PFSK-1 (cell line): ENCODE data around the gene RGP1.

ENCODE experiments used
- FOXP2 ChIP-seq: optimal IDR thresholded peaks from 2 replicates; pipeline ENCODE3; 2011; ENCODE audit warnings: borderline replicate concordance, control low read depth, inconsistent platforms; ENCODE audit not compliant: insufficient read depth; ENCODE audit errors: extremely low read length, extremely low read depth
- POLR2AphosphoS5 ChIP-seq: IDR thresholded peaks from 2 replicates; pipeline ENCODE4 v1.6.1; 2012; ENCODE audit warnings: low read depth, mild to moderate bottlenecking, control low read depth, low read length, moderate library complexity
- REST ChIP-seq, 2 experiments: IDR thresholded peaks; 2 replicates each; pipeline versions ENCODE4 v1.6.1 to v1.8.0; 2011 to 2012; ENCODE audit warnings: low read depth in 2 of 2, low read length in 2 of 2, control low read depth in 1 of 2, inconsistent platforms in 1 of 2, mild to moderate bottlenecking in 1 of 2, moderate library complexity in 1 of 2; ENCODE audit not compliant: insufficient read depth in 1 of 2
- SIN3A ChIP-seq: IDR thresholded peaks from 2 replicates; pipeline ENCODE4 v1.6.1; 2012; ENCODE audit warnings: mild to moderate bottlenecking, low read length, moderate library complexity, borderline replicate concordance; ENCODE audit not compliant: insufficient read depth
- TAF1 ChIP-seq: IDR thresholded peaks from 2 replicates; pipeline ENCODE4 v1.6.1; 2012; ENCODE audit warnings: low read length, control low read depth, borderline replicate concordance; ENCODE audit not compliant: insufficient read depth

Gene RGP1

GRCh38 chr9:35750256-35750531, 1.1 kb downstream of the RGP1 start:
- TF ChIP-seq POLR2AphosphoS5 (no peak), SIN3A (no peak), REST (IDR thresholded peaks at IDR 0.05; ENCODE audit: insufficient read depth in 1 of 2, low read depth in 2 of 2, low read length in 2 of 2) (no peak), FOXP2 (no peak), TAF1 (no peak)

GRCh38 chr9:35753466-35753865, 4.4 kb downstream of the RGP1 start:
- TF ChIP-seq FOXP2, result no peak
- no peak for TF ChIP-seq POLR2AphosphoS5
- TF ChIP-seq SIN3A, result no peak
- TF ChIP-seq TAF1, result no peak
- TF ChIP-seq REST (IDR thresholded peaks at IDR 0.05; ENCODE audit: insufficient read depth in 1 of 2, low read depth in 2 of 2, low read length in 2 of 2), result no peak

GRCh38 chr9:35754264-35754663, 5.2 kb downstream of the RGP1 start, which contains the start of gene MSMP:
MSMP (minus strand) TSS chr9:35754276; CDS start chr9:35754129, 147 bp downstream.
- TF ChIP-seq SIN3A, result no peak
- no peak for TF ChIP-seq FOXP2
- no peak for TF ChIP-seq TAF1
- no peak for TF ChIP-seq REST (IDR thresholded peaks at IDR 0.05; ENCODE audit: insufficient read depth in 1 of 2, low read depth in 2 of 2, low read length in 2 of 2)
- no peak for TF ChIP-seq POLR2AphosphoS5

- no peak for TF ChIP-seq POLR2AphosphoS5
Observed at GRCh38 chr9:35755071-35755470, 6.0 kb downstream of the RGP1 start.

GRCh38 chr9:35756275-35757225, 7.5 kb downstream of the RGP1 start:
- TF ChIP-seq FOXP2 (peak; percentile 42), REST (IDR thresholded peaks at IDR 0.05; ENCODE audit: insufficient read depth in 1 of 2, low read depth in 2 of 2, low read length in 2 of 2) (no peak)
